Measurements from ENCODE around the gene BABAM2. TPM values are rescaled to one million over a fixed set of nuclear protein-coding genes. Genes with fewer than 3 reads are reported as not detected.

BABAM2 gene
- total RNA-seq, 1 donor from 2014 or later: 28.5 TPM

- no peak for TF ChIP-seq CTCF (IDR thresholded peaks at IDR 0.05; ENCODE audit: insufficient read depth, low read depth, low read length)
- no peak for TF ChIP-seq EZH2 (IDR thresholded peaks at IDR 0.05; ENCODE audit: insufficient read depth, low read length)
- Mint-ChIP-seq H3K4me3 (ENCODE audit: unreplicated experiment) (no peak overlapping the region), H3K36me3 (ENCODE audit: low read depth, unreplicated experiment) (peaks cover 7% of the 10 kb centered on the region), H3K4me1 (ENCODE audit: low read depth, unreplicated experiment) (peaks cover 25% of the 10 kb centered on the region), H3K9me3 (ENCODE audit: unreplicated experiment) (peaks cover 8% of the 10 kb centered on the region), H3K27me3 (ENCODE audit: low read depth, unreplicated experiment) (no peaks in the 10 kb centered on the region), H3K27ac (ENCODE audit: unreplicated experiment) (no peak overlapping the region)
- no peak overlapping the region for H3K9ac ChIP-seq (ENCODE audit: low read length)
- H3K36me3 ChIP-seq (ENCODE audit: insufficient read depth, low read length): no peaks in the 10 kb centered on the region
- no peaks in the 10 kb centered on the region for H4K20me1 ChIP-seq (ENCODE audit: insufficient read depth, low read length)
- no peak overlapping the region for H3K4me2 ChIP-seq (ENCODE audit: low read length)
- no peaks in the 10 kb centered on the region for H3K79me2 ChIP-seq (ENCODE audit: insufficient read depth, low read length)
- H3K4me1 ChIP-seq (ENCODE audit: insufficient read depth, low read length): peaks cover 14% of the 10 kb centered on the region
- H3K27ac ChIP-seq (ENCODE audit: low read depth, low read length): no peak overlapping the region
- no peak overlapping the region for H3K4me3 ChIP-seq (ENCODE audit: insufficient read depth, low read depth, low read length)
- DNase-seq (ENCODE audit: low read depth): no peak
- no peaks in the 10 kb centered on the region for H3K27me3 ChIP-seq (ENCODE audit: insufficient read depth, low read length)
- no peaks in the 10 kb centered on the region for H3K9me3 ChIP-seq (ENCODE audit: insufficient read depth, low read depth, low read length)
- no peak overlapping the region for H2AFZ ChIP-seq (ENCODE audit: low read depth, low read length)
- FAIRE-seq: no peak
Observed at GRCh38 chr2:28155086-28155485, 264.6 kb downstream of the BABAM2 start.

- Histone ChIP-seq H3K4me2 (ENCODE audit: low read length) (no peak overlapping the region), H3K27ac (ENCODE audit: low read depth, low read length) (no peak overlapping the region), H3K4me1 (ENCODE audit: insufficient read depth, low read length) (peaks cover 14% of the 10 kb centered on the region), H4K20me1 (ENCODE audit: insufficient read depth, low read length) (no peaks in the 10 kb centered on the region), H3K9ac (ENCODE audit: low read length) (no peak overlapping the region), H2AFZ (ENCODE audit: low read depth, low read length) (no peak overlapping the region), H3K27me3 (ENCODE audit: insufficient read depth, low read length) (no peaks in the 10 kb centered on the region), H3K9me3 (ENCODE audit: insufficient read depth, low read depth, low read length) (no peaks in the 10 kb centered on the region), H3K79me2 (ENCODE audit: insufficient read depth, low read length) (no peaks in the 10 kb centered on the region), H3K4me3 (ENCODE audit: insufficient read depth, low read depth, low read length) (no peak overlapping the region), H3K36me3 (ENCODE audit: insufficient read depth, low read length) (no peaks in the 10 kb centered on the region)
- no peak overlapping the region for H3K4me3 Mint-ChIP-seq (ENCODE audit: unreplicated experiment)
- FAIRE-seq: no peak
- H3K27ac Mint-ChIP-seq (ENCODE audit: unreplicated experiment): no peak overlapping the region
- no peak for TF ChIP-seq EZH2 (IDR thresholded peaks at IDR 0.05; ENCODE audit: insufficient read depth, low read length)
- peak; percentile 38 for TF ChIP-seq CTCF (IDR thresholded peaks at IDR 0.05; ENCODE audit: insufficient read depth, low read depth, low read length)
- peaks cover 30% of the 10 kb centered on the region for H3K4me1 Mint-ChIP-seq (ENCODE audit: low read depth, unreplicated experiment)
- no peaks in the 10 kb centered on the region for H3K27me3 Mint-ChIP-seq (ENCODE audit: low read depth, unreplicated experiment)
- no peak for DNase-seq (ENCODE audit: low read depth)
- peaks cover 8% of the 10 kb centered on the region for H3K9me3 Mint-ChIP-seq (ENCODE audit: unreplicated experiment)
- H3K36me3 Mint-ChIP-seq (ENCODE audit: low read depth, unreplicated experiment): peaks cover 7% of the 10 kb centered on the region
Observed at GRCh38 chr2:28155627-28156026, 265.1 kb downstream of the BABAM2 start.

GRCh38 chr2:28158791-28159190 is 268.3 kb downstream of the BABAM2 start:
- TF ChIP-seq EZH2 (IDR thresholded peaks at IDR 0.05; ENCODE audit: insufficient read depth, low read length) (no peak), CTCF (IDR thresholded peaks at IDR 0.05; ENCODE audit: insufficient read depth, low read depth, low read length) (no peak)
- Histone ChIP-seq H3K27me3 (ENCODE audit: insufficient read depth, low read length) (no peaks in the 10 kb centered on the region), H3K27ac (ENCODE audit: low read depth, low read length) (no peak overlapping the region), H3K4me3 (ENCODE audit: insufficient read depth, low read depth, low read length) (no peak overlapping the region), H3K79me2 (ENCODE audit: insufficient read depth, low read length) (no peaks in the 10 kb centered on the region), H3K4me1 (ENCODE audit: insufficient read depth, low read length) (peaks cover 7% of the 10 kb centered on the region), H3K9ac (ENCODE audit: low read length) (no peak overlapping the region), H3K36me3 (ENCODE audit: insufficient read depth, low read length) (no peaks in the 10 kb centered on the region), H3K9me3 (ENCODE audit: insufficient read depth, low read depth, low read length) (no peaks in the 10 kb centered on the region), H2AFZ (ENCODE audit: low read depth, low read length) (no peak overlapping the region), H4K20me1 (ENCODE audit: insufficient read depth, low read length) (no peaks in the 10 kb centered on the region), H3K4me2 (ENCODE audit: low read length) (no peak overlapping the region)
- Mint-ChIP-seq H3K36me3 (ENCODE audit: low read depth, unreplicated experiment) (peaks cover 7% of the 10 kb centered on the region), H3K27me3 (ENCODE audit: low read depth, unreplicated experiment) (no peaks in the 10 kb centered on the region), H3K27ac (ENCODE audit: unreplicated experiment) (no peak overlapping the region), H3K9me3 (ENCODE audit: unreplicated experiment) (peaks cover 8% of the 10 kb centered on the region), H3K4me3 (ENCODE audit: unreplicated experiment) (no peak overlapping the region), H3K4me1 (ENCODE audit: low read depth, unreplicated experiment) (peaks cover 30% of the 10 kb centered on the region)
- peak; percentile 30 for DNase-seq (ENCODE audit: low read depth)
- peak; percentile 58 for FAIRE-seq
